Pancreas (tissue), 10 donors: ENCODE results near the gene THSD7B. TPM values are rescaled to one million over a fixed set of nuclear protein-coding genes. Genes with fewer than 3 reads are reported as not detected.

Experiments used
- ATAC-seq, 4 donors: fragments of 200-7000 bp; cut with Tn5 transposase; one replicate each; pipeline versions ENCODE4 v1.8.0 to v1.9.1; 2020; ENCODE audit warnings: mild to moderate bottlenecking in 4 of 4, moderate library complexity in 4 of 4
- DNase-seq, 6 donors: peaks; one replicate each; pipeline ENCODE4 v3.0.0-alpha.2; 2020
- FAIRE-seq: peaks from 2 replicates; lab custom pipeline; 2012; peaks lifted over from hg19 to GRCh38; lab: Jason Lieb, UNC
- H3K27ac ChIP-seq, 4 donors: fragments of 200-600 bp; sonication (generic); 1 replicate in 3 of 4; 2 replicates in 1 of 4; pipeline versions ENCODE4 v1.5.0 to v1.8.0; 2020
- H3K27me3 ChIP-seq, 4 donors: fragments of 200-600 bp; one replicate each; pipeline ENCODE4 v1.8.0; 2021
- H3K36me3 ChIP-seq, 3 donors: fragments of 200-600 bp; sonication (generic) in 1 of 3; one replicate each; pipeline versions ENCODE4 v1.5.0 to v1.8.0; 2020 to 2021
- H3K4me1 ChIP-seq, 3 donors: fragments of 200-600 bp; one replicate each; pipeline ENCODE4 v1.8.0; 2021
- H3K4me3 ChIP-seq, 4 donors: fragments of 200-600 bp; sonication (generic) in 2 of 4; one replicate each; pipeline versions ENCODE4 v1.5.0 to v1.8.0; 2020 to 2021
- H3K9me3 ChIP-seq, 4 donors: fragments of 200-600 bp; one replicate each; pipeline ENCODE4 v1.8.0; 2021
- CTCF ChIP-seq, 4 donors: fragments of 200-600 bp; sonication (generic) in 3 of 4; IDR thresholded peaks; one replicate each; pipeline versions ENCODE4 v1.5.0 to v1.8.0; 2021; ENCODE audit warnings: antibody characterized with exemption in 4 of 4
- WGBS, 2 donors: extraction: QIAGEN DNeasy Blood & Tissue Kit; methylation state at CpG; one replicate each; pipeline ENCODE4 v1.1.7; 2013; 5-methylcytosine and 5-hydroxymethylcytosine counted together
- intact Hi-C, 3 donors: fragments of 100-400 bp; cut with DNase I; formaldehyde crosslinking; loops; one replicate each; pipeline versions ENCODE4 v1.11.1 to v1.14.2; 2022
- polyA plus RNA-seq, 2 donors: library from polyadenylated mRNA; stranded (reverse); fragments of 200-250 nt; gene quantifications; one replicate each; pipeline ENCODE4 v1.2.3, GENCODE V29; 2013
- total RNA-seq, 6 donors: library from RNA; stranded (reverse); fragmentation: NEBNext Ultra II Directional in 4 of 6; extraction: Animal tissue kit (Norgen Biotek cat#: 25700) in 4 of 6; gene quantifications; one replicate each; pipeline versions ENCODE4 v1.2.1 to v1.2.4, GENCODE V29; 2021 to 2023
- donor health status: healthy with polysubstance abuse.
- donor health status: DM: no; HTN: no; CAD: no; lungs with moderate emphysema.
- donor health status: DM: no; HTN: no; CAD: no.
- donor health status: control.
- donor health status: control.
- donor health status: Bipolar disorder and iron deficiency.
- donor health status: DM: yes; HTN: yes; CAD: no.
- donor health status: DM: no; HTN: no; CAD: no.
- donor health status: DM: no; HTN: no; CAD: no.
- donor health status: DM: yes; HTN: yes; CAD: no.

THSD7B gene
- total and polyA plus RNA-seq, 8 donors: 0.02 to 0.18 (median 0.07) TPM; not detected in 4

GRCh38 chr2:136990316-136990715 is 225.0 kb downstream of the THSD7B start:
- no peak for TF ChIP-seq CTCF (IDR thresholded peaks at IDR 0.05)
- no peaks in the 10 kb centered on the region for H3K4me1 ChIP-seq
- no peaks in the 10 kb centered on the region for H3K36me3 ChIP-seq
- H3K4me3 ChIP-seq: no peak overlapping the region
- 42 to 48% methylated on average over 4 of the region's 4 CpGs for WGBS, 2 donors
- DNase-seq (no peak), ATAC-seq (no peak), FAIRE-seq (no peak)
- no peak overlapping the region for H3K27ac ChIP-seq
- H3K9me3 ChIP-seq: no peaks in the 10 kb centered on the region
- H3K27me3 ChIP-seq: no peaks in the 10 kb centered on the region
- intact Hi-C loops: no loop called here

GRCh38 chr2:136994793-136995192 is 229.4 kb downstream of the THSD7B start:
- intact Hi-C loops: no loop called here
- Histone ChIP-seq H3K36me3 (no peaks in the 10 kb centered on the region), H3K4me3 (no peak overlapping the region), H3K27me3 (no peaks in the 10 kb centered on the region), H3K9me3 (no peaks in the 10 kb centered on the region), H3K27ac (no peak overlapping the region), H3K4me1 (no peaks in the 10 kb centered on the region)
- TF ChIP-seq CTCF (IDR thresholded peaks at IDR 0.05): no peak
- WGBS, 2 donors: 39 to 47% methylated on average over 1 of the region's 1 CpG
- ATAC-seq (no peak), DNase-seq (no peak), FAIRE-seq (no peak)

GRCh38 chr2:136997557-136997956 is 232.2 kb downstream of the THSD7B start:
- H3K4me3 ChIP-seq: no peak overlapping the region
- TF ChIP-seq CTCF (IDR thresholded peaks at IDR 0.05): no peak
- no peak for ATAC-seq
- H3K9me3 ChIP-seq: no peaks in the 10 kb centered on the region
- DNase-seq: no peak
- H3K27me3 ChIP-seq: no peaks in the 10 kb centered on the region
- no peak for FAIRE-seq
- WGBS, 2 donors: 88 to 89% methylated on average over 1 of the region's 1 CpG
- no peaks in the 10 kb centered on the region for H3K4me1 ChIP-seq
- H3K27ac ChIP-seq: no peak overlapping the region
- no peaks in the 10 kb centered on the region for H3K36me3 ChIP-seq
- intact Hi-C loops: no loop called here

- Histone ChIP-seq H3K9me3 (no peaks in the 10 kb centered on the region), H3K36me3 (no peaks in the 10 kb centered on the region), H3K27ac (no peak overlapping the region), H3K4me3 (no peak overlapping the region), H3K27me3 (peaks cover 0 to 3% (median 0%) of the 10 kb centered on the region in 4 donors), H3K4me1 (no peaks in the 10 kb centered on the region)
- no peak for TF ChIP-seq CTCF (IDR thresholded peaks at IDR 0.05)
- WGBS, 2 donors: 21 to 46% methylated on average over 2 of the region's 2 CpGs
- DNase-seq (no peak), ATAC-seq (no peak), FAIRE-seq (no peak)
- intact Hi-C loops: no loop called here
Measured at GRCh38 chr2:137000811-137001210, 235.5 kb downstream of the THSD7B start.

GRCh38 chr2:137002896-137003295 is 237.6 kb downstream of the THSD7B start:
- 43 to 57% methylated on average over 1 of the region's 1 CpG for WGBS, 2 donors
- H3K4me1 ChIP-seq: no peaks in the 10 kb centered on the region
- peaks cover 0 to 3% (median 0%) of the 10 kb centered on the region in 4 donors for H3K27me3 ChIP-seq
- H3K27ac ChIP-seq: no peak overlapping the region
- FAIRE-seq: no peak
- ATAC-seq: no peak
- no peak for DNase-seq
- intact Hi-C loops: no loop called here
- TF ChIP-seq CTCF (IDR thresholded peaks at IDR 0.05): no peak
- no peak overlapping the region for H3K4me3 ChIP-seq
- no peaks in the 10 kb centered on the region for H3K9me3 ChIP-seq
- H3K36me3 ChIP-seq: no peaks in the 10 kb centered on the region
